ENCODE measurements around the gene SLC1A6. TPM values are rescaled to one million over a fixed set of nuclear protein-coding genes. Genes with fewer than 3 reads are reported as not detected.
"Not testable (repeated sequence)": the region's sequence is repeated elsewhere in the genome, so short reads cannot be mapped to it uniquely, and the experiment has no call there.

Gene SLC1A6
- total RNA-seq, 2 donors from 2014 or later = not detected

GRCh38 chr19:14950421-14950820 lies 29.2 kb downstream of the SLC1A6 start:
- no peak for ATAC-seq
- Histone ChIP-seq H3K36me3 (replicated peaks in 1 of 2; ENCODE audit: insufficient read depth in 1 of 2, low read depth in 2 of 2) (no peaks in the 10 kb centered on the region), H3K4me3 (no peak overlapping the region), H3K9me3 (no peaks in the 10 kb centered on the region), H3K27me3 (no peaks in the 10 kb centered on the region), H3K27ac (no peak overlapping the region), H3K4me1 (no peaks in the 10 kb centered on the region)
- 89% methylated on average over 1 of the region's 1 CpG for WGBS, 2 donors
- DNase-seq = no peak
- intact Hi-C loops (cut with DNase I) = no loop called here
- TF ChIP-seq CTCF (IDR thresholded peaks at IDR 0.05) (no peak), POLR2A (IDR thresholded peaks at IDR 0.05) (no peak)

- ATAC-seq = no peak
- H3K27me3 ChIP-seq = no peaks in the 10 kb centered on the region
- H3K4me1 ChIP-seq = no peaks in the 10 kb centered on the region
- no peak for DNase-seq
- no peak overlapping the region for H3K4me3 ChIP-seq
- H3K36me3 ChIP-seq (replicated peaks in 1 of 2; ENCODE audit: insufficient read depth in 1 of 2, low read depth in 2 of 2) = no peaks in the 10 kb centered on the region
- TF ChIP-seq POLR2A (IDR thresholded peaks at IDR 0.05) = no peak
- TF ChIP-seq CTCF (IDR thresholded peaks at IDR 0.05) = no peak
- H3K9me3 ChIP-seq = no peaks in the 10 kb centered on the region
- 57 to 59% methylated on average over 8 of the region's 8 CpGs for WGBS, 2 donors
- intact Hi-C loops (cut with DNase I) = no loop called here
- H3K27ac ChIP-seq = no peak overlapping the region
Measured at GRCh38 chr19:14949876-14950275, 29.8 kb downstream of the SLC1A6 start.

GRCh38 chr19:14949413-14949812 lies 30.3 kb downstream of the SLC1A6 start:
- H3K27me3 ChIP-seq; DNase-seq; H3K4me1 ChIP-seq; H3K9me3 ChIP-seq; H3K27ac ChIP-seq; H3K4me3 ChIP-seq; ATAC-seq; intact Hi-C loops (cut with DNase I); H3K36me3 ChIP-seq (replicated peaks in 1 of 2; ENCODE audit: insufficient read depth in 1 of 2, low read depth in 2 of 2): not testable (repeated sequence)
- WGBS, 2 donors = 79 to 88% methylated on average over 5 to 10 of the region's 10 CpGs

GRCh38 chr19:14944456-14944855 lies 35.2 kb downstream of the SLC1A6 start:
- Histone ChIP-seq H3K4me3 (no peak overlapping the region), H3K36me3 (replicated peaks in 1 of 2; ENCODE audit: insufficient read depth in 1 of 2, low read depth in 2 of 2) (no peaks in the 10 kb centered on the region), H3K27me3 (no peaks in the 10 kb centered on the region), H3K9me3 (no peaks in the 10 kb centered on the region), H3K4me1 (no peaks in the 10 kb centered on the region), H3K27ac (no peak overlapping the region)
- ATAC-seq (no peak), DNase-seq (no peak)
- 52 to 65% methylated on average over 1 of the region's 1 CpG for WGBS, 2 donors
- no peak for TF ChIP-seq CTCF (IDR thresholded peaks at IDR 0.05)
- no peak for TF ChIP-seq POLR2A (IDR thresholded peaks at IDR 0.05)
- intact Hi-C loops (cut with DNase I) = no loop called here

- Histone ChIP-seq H3K4me3 (no peak overlapping the region), H3K27me3 (no peaks in the 10 kb centered on the region)
Measured at GRCh38 chr19:14943601-14944000, 36.1 kb downstream of the SLC1A6 start.

More at GRCh38 chr19:14943601-14944000, 36.1 kb downstream of the SLC1A6 start:
- ATAC-seq (no peak), DNase-seq (no peak)
- H3K9me3 ChIP-seq = no peaks in the 10 kb centered on the region
- TF ChIP-seq POLR2A (IDR thresholded peaks at IDR 0.05) = no peak
- TF ChIP-seq CTCF (IDR thresholded peaks at IDR 0.05) = no peak
- WGBS, 2 donors = 44 to 65% methylated on average over 4 of the region's 4 CpGs
- no peak overlapping the region for H3K27ac ChIP-seq
- intact Hi-C loops (cut with DNase I) = no loop called here
- no peaks in the 10 kb centered on the region for H3K36me3 ChIP-seq (replicated peaks in 1 of 2; ENCODE audit: insufficient read depth in 1 of 2, low read depth in 2 of 2)
- H3K4me1 ChIP-seq = no peaks in the 10 kb centered on the region
